VCaP (cell line): ENCODE measurements around the gene PSMB11.
"Not testable (repeated sequence)": the region's sequence is repeated elsewhere in the genome, so short reads cannot be mapped to it uniquely, and the experiment has no call there.

ENCODE experiments used
- H3K27ac ChIP-seq: fragments of 450-650 bp; 2 replicates; pipeline ENCODE4 v1.5.1; 2017
- TF ChIP-seq, protein P1 (sequence below): fragments of 450-650 bp; conservative IDR thresholded peaks from 2 replicates; pipeline ENCODE4 v1.5.1; 2017; ENCODE audit warnings: mild to moderate bottlenecking, moderate library complexity

The PSMB11 gene

DNA sequence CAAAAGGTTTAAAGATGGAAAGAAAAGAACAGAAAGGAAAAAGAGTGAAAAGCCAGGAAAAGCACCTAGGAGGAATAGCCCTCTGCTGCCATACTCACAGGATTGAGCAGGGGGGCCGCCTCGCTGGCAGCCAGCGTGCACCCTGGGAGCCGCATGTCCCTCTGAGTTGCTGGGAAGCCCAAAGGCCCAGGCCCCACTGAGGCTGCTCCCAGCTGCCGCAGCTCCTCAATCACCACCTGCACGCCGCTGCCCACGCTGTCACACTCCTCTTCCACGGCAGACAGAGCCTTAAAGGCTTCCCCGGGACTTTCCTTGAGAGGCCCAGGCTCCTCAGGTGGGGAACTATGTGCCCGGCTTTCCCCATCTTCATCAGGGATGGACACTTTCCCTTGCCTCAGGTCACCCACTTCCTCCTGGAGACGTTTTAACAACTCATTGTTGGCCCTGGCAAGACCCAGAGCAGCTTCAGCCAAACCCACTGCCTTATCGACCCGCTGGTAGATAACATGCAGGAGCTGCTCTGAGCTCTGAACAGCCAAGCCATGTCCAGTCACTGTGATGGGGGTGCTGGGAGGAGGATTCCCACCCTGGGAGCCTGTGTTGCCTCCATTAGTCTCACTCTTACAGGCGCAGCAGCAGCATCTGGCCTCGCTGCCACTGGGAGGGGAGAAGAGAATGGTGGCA is 43.5 kb upstream of the PSMB11 start:
- H3K27ac ChIP-seq: no peak overlapping the region
- TF ChIP-seq, protein P1, sequence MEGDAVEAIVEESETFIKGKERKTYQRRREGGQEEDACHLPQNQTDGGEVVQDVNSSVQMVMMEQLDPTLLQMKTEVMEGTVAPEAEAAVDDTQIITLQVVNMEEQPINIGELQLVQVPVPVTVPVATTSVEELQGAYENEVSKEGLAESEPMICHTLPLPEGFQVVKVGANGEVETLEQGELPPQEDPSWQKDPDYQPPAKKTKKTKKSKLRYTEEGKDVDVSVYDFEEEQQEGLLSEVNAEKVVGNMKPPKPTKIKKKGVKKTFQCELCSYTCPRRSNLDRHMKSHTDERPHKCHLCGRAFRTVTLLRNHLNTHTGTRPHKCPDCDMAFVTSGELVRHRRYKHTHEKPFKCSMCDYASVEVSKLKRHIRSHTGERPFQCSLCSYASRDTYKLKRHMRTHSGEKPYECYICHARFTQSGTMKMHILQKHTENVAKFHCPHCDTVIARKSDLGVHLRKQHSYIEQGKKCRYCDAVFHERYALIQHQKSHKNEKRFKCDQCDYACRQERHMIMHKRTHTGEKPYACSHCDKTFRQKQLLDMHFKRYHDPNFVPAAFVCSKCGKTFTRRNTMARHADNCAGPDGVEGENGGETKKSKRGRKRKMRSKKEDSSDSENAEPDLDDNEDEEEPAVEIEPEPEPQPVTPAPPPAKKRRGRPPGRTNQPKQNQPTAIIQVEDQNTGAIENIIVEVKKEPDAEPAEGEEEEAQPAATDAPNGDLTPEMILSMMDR: no peak

DNA sequence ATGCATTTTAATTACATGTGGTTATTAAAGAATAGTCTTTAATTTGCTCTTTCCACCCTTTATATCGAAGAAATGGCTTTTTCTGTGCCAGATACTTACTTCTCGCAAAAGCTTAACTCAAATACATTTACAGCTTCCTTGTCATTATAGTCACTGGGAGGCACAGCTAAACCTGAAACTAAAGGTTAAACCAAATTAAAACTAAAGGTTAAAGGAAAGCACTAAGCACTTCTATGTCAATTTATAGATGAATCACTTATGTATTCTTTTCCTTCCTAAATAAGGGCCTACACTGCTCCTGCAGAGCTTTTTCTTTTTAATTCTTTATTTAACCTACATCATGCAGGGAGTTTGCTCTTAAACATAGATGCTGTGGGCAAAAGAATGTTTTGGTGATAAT is 41.2 kb upstream of the PSMB11 start:
- H3K27ac ChIP-seq: peak overlapping the region; percentile 41
- TF ChIP-seq, protein P1: no peak

DNA sequence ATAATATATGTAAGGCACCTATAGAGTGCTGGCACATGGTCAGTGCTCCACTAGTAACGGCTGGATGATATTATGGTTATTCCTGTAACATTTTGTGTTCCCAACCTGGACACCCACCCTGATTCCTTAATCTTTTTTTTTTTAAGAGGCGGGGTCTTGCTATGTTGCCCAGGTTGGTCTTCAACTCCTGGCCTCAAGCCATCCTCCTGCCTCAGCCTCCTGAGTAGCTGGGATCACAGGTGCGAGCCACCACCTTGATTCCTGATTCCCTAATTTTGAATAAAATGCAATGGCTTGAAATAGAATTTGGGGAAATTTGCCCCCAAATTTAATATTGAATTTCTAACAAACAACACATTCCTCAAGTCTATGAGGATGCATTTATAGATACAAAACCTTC is 39.4 kb upstream of the PSMB11 start:
- H3K27ac ChIP-seq: no peak overlapping the region
- TF ChIP-seq, protein P1: no peak

DNA sequence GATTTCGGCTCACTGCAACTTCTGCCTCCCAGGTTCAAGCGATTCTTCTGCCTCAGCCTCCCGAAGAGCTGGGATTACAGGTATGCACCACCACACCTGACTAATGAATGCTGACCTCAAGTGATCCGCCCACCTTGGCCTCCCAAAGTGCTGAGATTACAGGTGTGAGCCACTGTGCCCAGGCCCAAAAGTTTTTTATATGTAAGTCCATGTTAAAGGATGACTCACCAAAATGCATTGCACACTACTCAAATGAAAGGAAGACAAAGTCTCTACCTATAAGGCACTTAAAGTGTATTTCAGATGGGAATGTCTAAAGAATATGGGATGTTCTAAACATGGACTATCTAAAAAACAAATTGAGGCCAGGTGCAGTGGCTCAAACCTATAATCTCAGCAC is 37.7 kb upstream of the PSMB11 start:
- H3K27ac ChIP-seq: not testable (repeated sequence)

DNA sequence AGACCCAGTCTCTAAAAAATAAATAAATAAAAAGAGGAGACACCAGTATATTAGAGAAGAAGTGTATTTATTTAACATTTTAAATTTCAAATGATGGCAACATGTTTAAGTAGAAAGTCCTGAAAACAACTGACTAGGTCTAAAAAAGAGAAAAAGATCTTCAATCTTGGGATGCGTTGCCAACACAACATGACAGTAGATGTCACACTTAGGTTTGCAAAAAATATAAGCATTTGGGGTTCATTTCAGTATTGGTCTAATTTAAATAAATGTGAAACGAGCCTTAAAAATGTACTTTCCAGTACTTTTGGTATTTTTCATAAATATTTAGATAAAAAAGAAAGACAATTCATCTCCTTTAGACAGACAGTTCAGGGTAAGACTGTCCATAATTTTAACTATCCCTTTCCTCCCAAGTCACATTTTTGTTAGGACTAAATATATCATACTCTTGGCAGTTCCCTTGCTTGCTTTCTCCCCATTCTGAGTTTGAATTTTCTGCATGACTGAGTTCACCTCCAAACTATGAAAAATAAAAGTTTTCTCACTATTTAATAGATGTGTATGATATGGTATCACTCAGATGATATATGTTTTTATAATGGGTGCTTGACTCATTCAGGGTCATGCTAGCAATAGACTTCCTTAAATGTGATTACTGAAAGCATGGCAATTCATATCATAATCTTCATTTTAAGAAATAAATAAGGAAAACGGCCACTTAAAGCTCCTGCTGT is 36.4 kb upstream of the PSMB11 start:
- TF ChIP-seq, protein P1: no peak
- peak overlapping the region; percentile 96 for H3K27ac ChIP-seq

DNA sequence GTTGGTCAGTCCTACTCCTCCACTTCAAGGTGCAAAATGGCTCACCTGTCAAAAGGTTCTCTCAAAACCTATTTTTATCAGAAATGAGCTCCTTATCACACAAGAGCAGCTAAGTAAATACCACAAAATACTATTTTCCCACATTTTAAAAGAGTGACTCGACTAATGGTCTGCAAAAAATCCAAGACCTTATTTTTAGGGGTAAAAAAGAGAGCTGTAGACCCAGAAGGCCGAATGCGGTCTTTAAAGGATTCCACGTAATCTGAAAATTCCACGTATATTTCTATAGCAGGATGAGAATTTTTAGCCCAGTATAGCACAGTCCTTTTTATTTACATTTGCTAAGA is 35.9 kb upstream of the PSMB11 start:
- H3K27ac ChIP-seq: peak overlapping the region; percentile 96
- TF ChIP-seq, protein P1: no peak

DNA sequence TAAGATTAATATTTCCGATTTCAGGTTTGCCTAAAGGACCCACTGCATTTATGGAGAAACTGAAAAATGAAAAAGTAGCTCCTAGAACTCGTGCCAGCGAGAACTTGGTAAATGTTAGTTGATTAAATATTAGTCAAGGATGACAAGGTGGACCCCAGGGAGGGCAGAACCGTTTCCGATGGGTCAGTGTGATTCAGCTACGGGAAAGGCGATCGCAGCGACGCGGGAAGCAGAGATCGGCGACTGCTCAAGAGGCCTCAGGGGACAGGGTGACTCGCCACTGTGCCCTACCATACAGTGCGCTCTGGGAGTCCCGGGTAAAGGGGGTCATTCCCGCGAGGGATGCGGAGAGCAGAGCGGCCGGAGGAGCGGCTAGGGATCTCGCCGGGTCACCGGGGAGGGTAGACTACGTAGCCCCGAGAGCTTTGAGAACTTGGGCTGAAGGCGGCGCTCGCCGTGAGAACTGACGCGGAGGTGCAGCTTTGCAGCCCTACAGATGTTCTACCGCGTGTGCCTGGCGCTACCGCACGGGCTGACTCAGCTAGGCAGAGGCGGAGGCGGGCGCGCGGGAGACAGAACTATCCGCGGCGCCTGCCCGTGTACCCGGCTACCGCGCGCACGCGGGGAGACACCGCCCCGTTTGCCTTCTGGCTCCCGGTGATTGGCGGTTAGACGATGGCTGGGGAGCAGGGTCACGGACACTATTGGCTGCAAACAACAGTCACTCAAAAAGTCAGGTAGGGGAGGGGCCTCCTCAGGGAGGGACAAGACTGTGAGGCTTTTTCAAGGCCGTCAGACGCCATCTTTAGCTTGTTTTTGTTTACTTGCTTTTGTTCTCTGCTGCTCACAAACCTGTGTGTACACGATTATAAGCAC is 35.2 kb upstream of the PSMB11 start:
- TF ChIP-seq, protein P1: peak; percentile 25
- peak overlapping the region; percentile 96 for H3K27ac ChIP-seq
